ENCODE results near the gene SLC5A2.

SLC5A2 gene

GRCh38 chr16:31453255-31454204, 29.4 kb upstream of the SLC5A2 start:
- Histone ChIP-seq H3K36me3 (ENCODE audit: control insufficient read depth in 2 of 2, insufficient read depth in 1 of 2, low read length in 2 of 2) (peaks cover 0 to 23% of the 10 kb centered on the region in 2 experiments; a peak in 1 of 3 replicates), H3K9me3 (ENCODE audit: control insufficient read depth, insufficient read depth, low read depth, low read length) (no peaks in the 10 kb centered on the region), H3K27ac (ENCODE audit: extremely low read depth, low read depth, low read length) (no peak overlapping the region), H3K4me1 (ENCODE audit: control insufficient read depth, insufficient read depth, low read length) (peaks cover 13% of the 10 kb centered on the region), H3K4me3 (ENCODE audit: low read depth, low read length) (no peak overlapping the region)
- ChIA-PET POLR2A (interaction anchor here (0.5 to 0.7 kb wide), 3 partner anchors 25 to 250 kb away, joined by 3 to 8 read pairs (median 3); no protein-coding TSS in a partner anchor), CTCF (interaction anchor here (1.3 to 5.3 kb wide), 5 partner anchors 7 to 469 kb away, joined by 4 to 27 read pairs (median 9); partner anchors contain the start of genes HSD3B7 and ZNF843)
- peak; percentile 35; the same call in 1 of the 2 replicates for TF ChIP-seq SP3 (tag by site-specific recombination; IDR thresholded peaks at IDR 0.05)
- TF ChIP-seq ZNF664 (tag by site-specific recombination; IDR thresholded peaks at IDR 0.05) = no peak
- TF ChIP-seq GLIS1 (tag by site-specific recombination; IDR thresholded peaks at IDR 0.05) = no peak
- TF ChIP-seq, protein P1, sequence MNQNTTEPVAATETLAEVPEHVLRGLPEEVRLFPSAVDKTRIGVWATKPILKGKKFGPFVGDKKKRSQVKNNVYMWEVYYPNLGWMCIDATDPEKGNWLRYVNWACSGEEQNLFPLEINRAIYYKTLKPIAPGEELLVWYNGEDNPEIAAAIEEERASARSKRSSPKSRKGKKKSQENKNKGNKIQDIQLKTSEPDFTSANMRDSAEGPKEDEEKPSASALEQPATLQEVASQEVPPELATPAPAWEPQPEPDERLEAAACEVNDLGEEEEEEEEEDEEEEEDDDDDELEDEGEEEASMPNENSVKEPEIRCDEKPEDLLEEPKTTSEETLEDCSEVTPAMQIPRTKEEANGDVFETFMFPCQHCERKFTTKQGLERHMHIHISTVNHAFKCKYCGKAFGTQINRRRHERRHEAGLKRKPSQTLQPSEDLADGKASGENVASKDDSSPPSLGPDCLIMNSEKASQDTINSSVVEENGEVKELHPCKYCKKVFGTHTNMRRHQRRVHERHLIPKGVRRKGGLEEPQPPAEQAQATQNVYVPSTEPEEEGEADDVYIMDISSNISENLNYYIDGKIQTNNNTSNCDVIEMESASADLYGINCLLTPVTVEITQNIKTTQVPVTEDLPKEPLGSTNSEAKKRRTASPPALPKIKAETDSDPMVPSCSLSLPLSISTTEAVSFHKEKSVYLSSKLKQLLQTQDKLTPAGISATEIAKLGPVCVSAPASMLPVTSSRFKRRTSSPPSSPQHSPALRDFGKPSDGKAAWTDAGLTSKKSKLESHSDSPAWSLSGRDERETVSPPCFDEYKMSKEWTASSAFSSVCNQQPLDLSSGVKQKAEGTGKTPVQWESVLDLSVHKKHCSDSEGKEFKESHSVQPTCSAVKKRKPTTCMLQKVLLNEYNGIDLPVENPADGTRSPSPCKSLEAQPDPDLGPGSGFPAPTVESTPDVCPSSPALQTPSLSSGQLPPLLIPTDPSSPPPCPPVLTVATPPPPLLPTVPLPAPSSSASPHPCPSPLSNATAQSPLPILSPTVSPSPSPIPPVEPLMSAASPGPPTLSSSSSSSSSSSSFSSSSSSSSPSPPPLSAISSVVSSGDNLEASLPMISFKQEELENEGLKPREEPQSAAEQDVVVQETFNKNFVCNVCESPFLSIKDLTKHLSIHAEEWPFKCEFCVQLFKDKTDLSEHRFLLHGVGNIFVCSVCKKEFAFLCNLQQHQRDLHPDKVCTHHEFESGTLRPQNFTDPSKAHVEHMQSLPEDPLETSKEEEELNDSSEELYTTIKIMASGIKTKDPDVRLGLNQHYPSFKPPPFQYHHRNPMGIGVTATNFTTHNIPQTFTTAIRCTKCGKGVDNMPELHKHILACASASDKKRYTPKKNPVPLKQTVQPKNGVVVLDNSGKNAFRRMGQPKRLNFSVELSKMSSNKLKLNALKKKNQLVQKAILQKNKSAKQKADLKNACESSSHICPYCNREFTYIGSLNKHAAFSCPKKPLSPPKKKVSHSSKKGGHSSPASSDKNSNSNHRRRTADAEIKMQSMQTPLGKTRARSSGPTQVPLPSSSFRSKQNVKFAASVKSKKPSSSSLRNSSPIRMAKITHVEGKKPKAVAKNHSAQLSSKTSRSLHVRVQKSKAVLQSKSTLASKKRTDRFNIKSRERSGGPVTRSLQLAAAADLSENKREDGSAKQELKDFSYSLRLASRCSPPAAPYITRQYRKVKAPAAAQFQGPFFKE (tag by site-specific recombination; IDR thresholded peaks at IDR 0.05; ENCODE audit: borderline replicate concordance) = no peak
- no peak for TF ChIP-seq ZNF280D (tag by site-specific recombination; IDR thresholded peaks at IDR 0.05)
- no peak for TF ChIP-seq ZNF221 (tag by site-specific recombination; IDR thresholded peaks at IDR 0.05; ENCODE audit: borderline replicate concordance)
- no peak for TF ChIP-seq ZNF561 (tag by site-specific recombination; IDR thresholded peaks at IDR 0.05; ENCODE audit: borderline replicate concordance)
- TF ChIP-seq ZBTB48 (tag by site-specific recombination; IDR thresholded peaks at IDR 0.05) = peak; percentile 84
- TF ChIP-seq ZNF548 (tag by site-specific recombination; IDR thresholded peaks at IDR 0.05) = no peak; the same call in 1 of the 2 replicates
- TF ChIP-seq ZNF302 (tag by site-specific recombination; IDR thresholded peaks at IDR 0.05; ENCODE audit: low read depth) = no peak
- TF ChIP-seq ZXDB (tag by site-specific recombination; IDR thresholded peaks at IDR 0.05) = peak; percentile 80
- TF ChIP-seq, protein P2, sequence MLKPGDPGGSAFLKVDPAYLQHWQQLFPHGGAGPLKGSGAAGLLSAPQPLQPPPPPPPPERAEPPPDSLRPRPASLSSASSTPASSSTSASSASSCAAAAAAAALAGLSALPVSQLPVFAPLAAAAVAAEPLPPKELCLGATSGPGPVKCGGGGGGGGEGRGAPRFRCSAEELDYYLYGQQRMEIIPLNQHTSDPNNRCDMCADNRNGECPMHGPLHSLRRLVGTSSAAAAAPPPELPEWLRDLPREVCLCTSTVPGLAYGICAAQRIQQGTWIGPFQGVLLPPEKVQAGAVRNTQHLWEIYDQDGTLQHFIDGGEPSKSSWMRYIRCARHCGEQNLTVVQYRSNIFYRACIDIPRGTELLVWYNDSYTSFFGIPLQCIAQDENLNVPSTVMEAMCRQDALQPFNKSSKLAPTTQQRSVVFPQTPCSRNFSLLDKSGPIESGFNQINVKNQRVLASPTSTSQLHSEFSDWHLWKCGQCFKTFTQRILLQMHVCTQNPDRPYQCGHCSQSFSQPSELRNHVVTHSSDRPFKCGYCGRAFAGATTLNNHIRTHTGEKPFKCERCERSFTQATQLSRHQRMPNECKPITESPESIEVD (tag by site-specific recombination; IDR thresholded peaks at IDR 0.05) = no peak
- peak; percentile 75 for TF ChIP-seq KLF10 (tag by site-specific recombination; IDR thresholded peaks at IDR 0.05)
- no peak for TF ChIP-seq ZNF274 (IDR thresholded peaks at IDR 0.05; ENCODE audit: low read length)
- TF ChIP-seq ZNF274 (tag by site-specific recombination; IDR thresholded peaks at IDR 0.05; ENCODE audit: borderline replicate concordance) = no peak
- TF ChIP-seq ZNF596 (tag by site-specific recombination; IDR thresholded peaks at IDR 0.05) = no peak
- TF ChIP-seq ZFP37 (tag by site-specific recombination; IDR thresholded peaks at IDR 0.05) = no peak
- TF ChIP-seq ZNF341 (tag by site-specific recombination; IDR thresholded peaks at IDR 0.05; ENCODE audit: low read depth) = peak; percentile 42
- no peak for TF ChIP-seq ZNF175 (tag by site-specific recombination; IDR thresholded peaks at IDR 0.05)
- TF ChIP-seq ZBTB49 (tag by site-specific recombination; IDR thresholded peaks at IDR 0.05; ENCODE audit: low read depth) = no peak
- no peak for TF ChIP-seq OVOL3 (tag by site-specific recombination; IDR thresholded peaks at IDR 0.05)
- TF ChIP-seq ZNF639 (tag by site-specific recombination; IDR thresholded peaks at IDR 0.05) = no peak
